Activated naive CD4-positive, alpha-beta T cell treated with anti-CD3 and anti-CD28 coated beads for 36 hours (primary cell): ENCODE data around the gene ANKRD24. TPM values are rescaled to one million over a fixed set of nuclear protein-coding genes. Genes with fewer than 3 reads are reported as not detected.
A peak's percentile ranks its signal among the peaks of the same experiment; 100 is the strongest.
"Not testable (repeated sequence)": the region's sequence is repeated elsewhere in the genome, so short reads cannot be mapped to it uniquely, and the experiment has no call there.

ENCODE experiments used
- CTCF ChIA-PET: fragments of 350-600 bp; sonication (Branson Sonifier 250); formaldehyde crosslinking; loops from one replicate; lab custom pipeline; 2021; ENCODE audit warnings: antibody characterized with exemption; lab: Charles Lee
- DNase-seq: peaks from one replicate; pipeline ENCODE4 v3.0.0-alpha.2; 2020
- H3K27ac Mint-ChIP-seq: one replicate; pipeline ENCODE4 v1.8.0; 2021; ENCODE audit warnings: mild to moderate bottlenecking, mixed read lengths
- H3K27me3 Mint-ChIP-seq: one replicate; pipeline ENCODE4 v1.8.0; 2021; ENCODE audit warnings: low read depth, mixed read lengths
- H3K36me3 Mint-ChIP-seq: one replicate; pipeline ENCODE4 v1.8.0; 2021; ENCODE audit warnings: low read depth, mixed read lengths
- H3K4me1 Mint-ChIP-seq: one replicate; pipeline ENCODE4 v1.8.0; 2021; ENCODE audit warnings: low read depth, mixed read lengths
- H3K4me3 Mint-ChIP-seq: one replicate; pipeline ENCODE4 v1.8.0; 2021; ENCODE audit warnings: mild to moderate bottlenecking, moderate library complexity, mixed read lengths
- H3K9me3 Mint-ChIP-seq: one replicate; pipeline ENCODE4 v1.8.0; 2021; ENCODE audit warnings: mixed read lengths
- intact Hi-C: fragments of 100-400 bp; cut with micrococcal nuclease; formaldehyde crosslinking; loops from one replicate; pipeline ENCODE4 v1.15.1; 2023
- total RNA-seq, 2 experiments: library from RNA; stranded (reverse); gene quantifications; one replicate each; pipeline ENCODE4 v1.2.3, GENCODE V29; 2021

ANKRD24 gene
- total RNA-seq, 2 experiments from 2014 or later = 2.5 to 2.6 TPM

GRCh38 chr19:4189641-4190040 lies 7.2 kb downstream of the ANKRD24 start:
- CTCF ChIA-PET = no interaction called here
- no peaks in the 10 kb centered on the region for H3K36me3 Mint-ChIP-seq
- H3K4me1 Mint-ChIP-seq = no peaks in the 10 kb centered on the region
- no peak for DNase-seq
- no peak overlapping the region for H3K27ac Mint-ChIP-seq
- H3K4me3 Mint-ChIP-seq = no peak overlapping the region
- H3K27me3 Mint-ChIP-seq = peaks cover 12% of the 10 kb centered on the region
- H3K9me3 Mint-ChIP-seq = no peaks in the 10 kb centered on the region
- intact Hi-C loops = loop anchor here (5.0 kb wide), 1 partner anchor 47 kb away; no protein-coding TSS in a partner anchor

GRCh38 chr19:4192537-4192936 lies 10.0 kb downstream of the ANKRD24 start:
- H3K9me3 Mint-ChIP-seq, H3K4me3 Mint-ChIP-seq, H3K36me3 Mint-ChIP-seq, H3K4me1 Mint-ChIP-seq, H3K27ac Mint-ChIP-seq, DNase-seq, intact Hi-C loops: not testable (repeated sequence)
- CTCF ChIA-PET = interaction anchor here (0.8 kb wide), 1 partner anchor 53 kb away, joined by 3 read pairs; no protein-coding TSS in a partner anchor
- peaks cover 41% of the 10 kb centered on the region for H3K27me3 Mint-ChIP-seq

DNA sequence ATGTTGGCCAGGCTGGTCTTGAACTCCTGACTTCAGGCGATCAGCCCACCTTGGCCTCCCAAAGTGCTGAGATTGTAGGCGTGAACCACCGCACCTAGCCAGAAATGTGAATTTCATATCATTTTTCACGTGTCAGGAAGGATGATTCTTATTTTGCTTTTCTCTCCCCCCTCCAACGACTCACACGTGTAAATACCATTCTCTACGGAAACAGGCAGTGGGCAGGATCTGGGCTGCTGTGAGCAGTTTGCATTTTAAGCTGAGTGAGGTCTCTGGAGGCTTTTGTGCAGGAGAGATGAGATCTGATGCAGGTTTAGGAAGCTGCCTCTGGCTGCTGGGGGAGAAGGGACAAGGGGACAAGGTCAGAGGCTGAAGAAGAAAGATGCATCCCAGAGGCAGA lies 11.9 kb downstream of the ANKRD24 start:
- Mint-ChIP-seq H3K36me3 (no peaks in the 10 kb centered on the region), H3K27me3 (peaks cover 52% of the 10 kb centered on the region), H3K27ac (no peak overlapping the region), H3K9me3 (peaks cover 5% of the 10 kb centered on the region), H3K4me1 (peaks cover 9% of the 10 kb centered on the region), H3K4me3 (no peak overlapping the region)
- CTCF ChIA-PET = no interaction called here
- DNase-seq = no peak
- intact Hi-C loops = no loop called here

DNA sequence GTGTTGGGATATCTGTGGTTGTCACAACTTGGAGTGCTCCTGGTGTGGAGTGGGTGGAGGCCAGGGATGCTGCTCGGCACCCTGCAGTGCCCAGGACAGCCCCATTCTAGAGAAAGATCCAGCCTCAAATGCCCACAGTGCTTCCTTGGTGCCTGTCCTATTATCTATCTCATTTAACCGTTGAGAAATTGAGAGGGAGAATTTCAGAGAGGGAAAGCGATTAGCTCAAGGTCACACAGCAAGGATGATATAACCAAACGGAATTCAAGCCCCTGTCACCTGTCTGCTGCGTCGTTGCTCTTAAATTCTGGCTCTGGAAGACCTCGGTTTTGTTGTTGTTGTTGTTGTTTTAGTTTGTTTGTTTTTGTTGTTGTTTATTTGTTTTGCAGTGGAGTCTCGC lies 13.5 kb downstream of the ANKRD24 start:
- H3K4me1 Mint-ChIP-seq = peaks cover 9% of the 10 kb centered on the region
- no peak overlapping the region for H3K4me3 Mint-ChIP-seq
- H3K27me3 Mint-ChIP-seq = peaks cover 52% of the 10 kb centered on the region
- DNase-seq = no peak
- H3K9me3 Mint-ChIP-seq = peaks cover 5% of the 10 kb centered on the region
- CTCF ChIA-PET = no interaction called here
- no peak overlapping the region for H3K27ac Mint-ChIP-seq
- no peaks in the 10 kb centered on the region for H3K36me3 Mint-ChIP-seq
- intact Hi-C loops = no loop called here

DNA sequence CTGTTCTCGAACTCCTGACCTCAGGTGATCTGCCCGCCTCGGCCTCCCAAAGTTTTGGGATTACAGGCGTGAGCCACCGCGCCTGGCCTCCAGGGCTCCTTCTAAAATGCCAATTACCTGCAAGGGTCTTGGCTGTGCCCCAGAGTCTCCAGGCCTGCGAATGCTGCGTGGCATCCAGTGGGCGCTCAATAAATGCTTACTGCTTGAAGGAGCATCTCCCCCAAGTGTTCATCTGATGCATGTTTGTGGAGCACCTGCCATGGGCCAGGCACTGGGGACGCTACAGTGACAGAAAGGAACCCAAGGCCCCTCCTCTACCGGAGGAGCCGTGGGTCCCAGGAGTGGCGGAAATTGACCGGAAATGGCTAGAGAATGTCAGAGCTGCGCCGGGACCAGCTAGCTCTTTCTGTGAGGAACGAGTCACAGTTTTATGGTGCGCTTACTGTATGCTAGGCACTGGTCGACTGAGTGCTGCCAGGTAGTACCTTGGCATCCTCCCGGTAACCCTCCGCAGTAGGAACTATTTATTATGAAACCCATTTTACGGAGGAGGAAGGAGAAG lies 14.2 kb downstream of the ANKRD24 start:
- Mint-ChIP-seq H3K27me3 (peaks cover 52% of the 10 kb centered on the region), H3K4me1 (peaks cover 9% of the 10 kb centered on the region), H3K9me3 (peaks cover 5% of the 10 kb centered on the region), H3K4me3 (no peak overlapping the region), H3K36me3 (no peaks in the 10 kb centered on the region), H3K27ac (no peak overlapping the region)
- DNase-seq = no peak
- CTCF ChIA-PET = no interaction called here
- intact Hi-C loops = no loop called here

DNA sequence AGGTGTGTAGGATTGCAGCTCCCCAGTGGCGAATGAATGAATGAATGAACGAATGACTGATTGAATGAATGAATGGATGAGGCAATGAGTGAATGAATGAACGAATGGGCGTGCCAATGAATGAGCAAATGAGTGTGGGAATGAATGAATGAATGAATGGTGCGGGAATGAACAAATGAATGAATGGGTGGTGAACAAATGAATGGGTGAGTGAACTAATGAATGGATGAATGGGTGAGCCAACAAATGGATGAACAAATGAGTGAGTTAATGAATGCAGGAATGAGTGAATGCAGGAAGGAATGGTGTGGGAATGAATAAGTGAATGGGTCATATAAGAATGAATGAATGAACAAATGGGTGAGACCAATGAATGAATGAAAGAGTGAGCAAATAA lies 14.7 kb downstream of the ANKRD24 start:
- no peaks in the 10 kb centered on the region for H3K36me3 Mint-ChIP-seq
- CTCF ChIA-PET = no interaction called here
- H3K4me1 Mint-ChIP-seq = peaks cover 9% of the 10 kb centered on the region
- H3K9me3 Mint-ChIP-seq = peaks cover 5% of the 10 kb centered on the region
- intact Hi-C loops = no loop called here
- H3K27ac Mint-ChIP-seq = peak overlapping the region; percentile 7
- DNase-seq = no peak
- H3K4me3 Mint-ChIP-seq = no peak overlapping the region
- H3K27me3 Mint-ChIP-seq = peaks cover 52% of the 10 kb centered on the region

GRCh38 chr19:4197625-4198466 lies 15.4 kb downstream of the ANKRD24 start:
- CTCF ChIA-PET = no interaction called here
- no peak overlapping the region for H3K4me3 Mint-ChIP-seq
- DNase-seq = peak; percentile 32
- H3K27ac Mint-ChIP-seq = peak overlapping the region; percentile 7
- H3K9me3 Mint-ChIP-seq = peaks cover 5% of the 10 kb centered on the region
- peaks cover 9% of the 10 kb centered on the region for H3K4me1 Mint-ChIP-seq
- intact Hi-C loops = no loop called here
- no peaks in the 10 kb centered on the region for H3K36me3 Mint-ChIP-seq
- peaks cover 52% of the 10 kb centered on the region for H3K27me3 Mint-ChIP-seq

DNA sequence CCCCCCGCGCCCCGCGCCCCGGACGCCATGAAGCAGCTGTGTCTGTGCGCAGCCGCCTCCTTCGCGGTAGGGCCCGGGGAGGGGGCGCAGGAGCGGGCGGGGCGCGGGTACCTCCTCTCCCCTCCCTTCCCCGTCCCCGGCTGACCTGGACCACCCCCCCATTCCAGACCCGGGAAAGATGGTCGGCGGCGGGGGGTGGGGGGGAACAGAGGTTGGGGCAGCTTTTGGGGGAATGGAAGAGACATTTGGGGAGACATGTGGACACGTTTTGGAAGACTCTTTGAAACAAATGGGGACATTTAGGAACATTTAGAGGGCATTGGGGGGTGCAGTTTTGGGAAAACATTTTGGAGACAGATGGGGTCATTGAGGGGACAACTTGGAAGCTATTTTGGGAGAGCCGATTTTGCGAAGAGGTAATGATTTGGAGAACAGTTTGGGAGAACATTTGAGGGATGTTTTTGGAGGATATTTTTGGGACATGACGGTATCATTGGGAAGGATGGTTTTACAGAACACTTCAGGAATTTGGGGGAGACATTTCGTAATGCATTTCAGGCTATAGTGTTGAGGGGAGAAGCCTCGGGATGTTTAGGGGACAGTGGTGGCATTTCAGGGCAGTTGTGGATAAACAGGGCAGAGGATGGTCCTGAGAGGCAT lies 16.1 kb downstream of the ANKRD24 start:
- H3K27me3 Mint-ChIP-seq = peaks cover 48% of the 10 kb centered on the region

GRCh38 chr19:4199699-4200293 lies 17.3 kb downstream of the ANKRD24 start:
- no peak for DNase-seq
- H3K9me3 Mint-ChIP-seq = peaks cover 5% of the 10 kb centered on the region
- CTCF ChIA-PET = interaction anchor here (0.8 to 1.6 kb wide), 3 partner anchors 14 to 60 kb away, joined by 4 to 9 read pairs (median 4); no protein-coding TSS in a partner anchor
- intact Hi-C loops = no loop called here
- H3K27me3 Mint-ChIP-seq = peaks cover 37% of the 10 kb centered on the region
- H3K36me3 Mint-ChIP-seq = no peaks in the 10 kb centered on the region
- no peak overlapping the region for H3K27ac Mint-ChIP-seq
- peaks cover 11% of the 10 kb centered on the region for H3K4me1 Mint-ChIP-seq
- H3K4me3 Mint-ChIP-seq = no peak overlapping the region

More for the DNA sequence above, 16.1 kb downstream of the ANKRD24 start:
- H3K27ac Mint-ChIP-seq = no peak overlapping the region
- CTCF ChIA-PET = no interaction called here
- no peaks in the 10 kb centered on the region for H3K36me3 Mint-ChIP-seq
- peaks cover 9% of the 10 kb centered on the region for H3K4me1 Mint-ChIP-seq
- intact Hi-C loops = no loop called here
- DNase-seq = no peak
- H3K9me3 Mint-ChIP-seq = peaks cover 5% of the 10 kb centered on the region
- H3K4me3 Mint-ChIP-seq = no peak overlapping the region

DNA sequence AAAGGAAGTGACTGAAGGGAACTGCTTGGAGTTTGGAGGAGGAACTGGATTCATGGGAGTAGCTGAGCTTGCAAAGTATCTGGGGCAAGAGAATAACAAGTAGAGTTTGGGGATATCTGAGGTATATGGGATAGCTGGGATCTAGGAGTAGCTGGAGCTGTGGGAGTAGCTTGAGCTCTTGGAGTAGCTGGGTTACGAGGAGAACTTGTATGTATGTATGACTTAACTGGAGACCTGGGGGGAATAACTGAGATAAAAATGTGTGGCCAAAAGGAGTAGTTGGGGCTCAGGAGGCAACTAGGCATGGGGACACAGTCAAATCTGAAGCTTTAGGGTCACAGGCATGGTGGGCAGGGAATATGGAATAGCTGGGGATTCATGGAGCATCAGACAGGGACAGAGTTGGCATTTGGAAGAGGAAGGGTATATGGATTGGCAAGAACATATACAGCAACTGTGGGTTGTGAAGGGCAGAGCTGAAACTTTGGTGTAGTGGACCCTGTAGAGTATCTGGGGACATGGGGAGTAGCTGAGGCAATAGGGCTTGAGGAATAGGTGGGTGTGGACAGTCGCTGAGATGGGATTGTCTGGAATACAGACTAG lies 18.6 kb downstream of the ANKRD24 start:
- intact Hi-C loops = no loop called here
- no peak for DNase-seq
- CTCF ChIA-PET = interaction anchor here (0.9 to 1.7 kb wide), 5 partner anchors 13 to 216 kb away, joined by 3 to 9 read pairs (median 4); partner anchors contain the start of gene EEF2

DNA sequence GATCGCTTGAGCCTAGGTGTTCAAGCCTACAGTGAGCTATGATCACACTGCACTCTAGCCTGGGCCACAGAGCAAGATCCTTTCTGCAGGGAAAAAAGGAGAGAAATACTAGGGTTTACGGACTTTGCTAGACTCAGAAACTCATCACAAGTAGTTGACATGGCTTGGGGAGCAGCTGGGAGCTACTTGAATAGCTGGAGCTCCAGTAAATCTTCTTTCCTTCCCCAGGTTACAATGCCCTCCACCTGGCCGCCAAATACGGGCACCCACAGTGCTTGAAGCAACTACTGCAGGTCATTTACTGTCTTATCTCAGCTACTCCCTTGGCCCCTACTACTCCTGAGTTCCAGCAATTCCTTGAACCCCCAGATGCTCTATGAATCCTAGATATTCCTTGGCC lies 19.3 kb downstream of the ANKRD24 start:
- CTCF ChIA-PET = interaction anchor here (0.9 to 1.7 kb wide), 5 partner anchors 14 to 211 kb away, joined by 3 to 7 read pairs (median 4); no protein-coding TSS in a partner anchor
- H3K4me1 Mint-ChIP-seq = peaks cover 11% of the 10 kb centered on the region
- peaks cover 18% of the 10 kb centered on the region for H3K27me3 Mint-ChIP-seq
- intact Hi-C loops = no loop called here
- DNase-seq = no peak
- no peak overlapping the region for H3K27ac Mint-ChIP-seq
- no peak overlapping the region for H3K4me3 Mint-ChIP-seq
- H3K36me3 Mint-ChIP-seq = no peaks in the 10 kb centered on the region
- peaks cover 5% of the 10 kb centered on the region for H3K9me3 Mint-ChIP-seq

More for the DNA sequence above, 18.6 kb downstream of the ANKRD24 start:
- no peak overlapping the region for H3K4me3 Mint-ChIP-seq
- peaks cover 25% of the 10 kb centered on the region for H3K27me3 Mint-ChIP-seq
- H3K9me3 Mint-ChIP-seq = peaks cover 5% of the 10 kb centered on the region
- no peaks in the 10 kb centered on the region for H3K36me3 Mint-ChIP-seq
- H3K4me1 Mint-ChIP-seq = peaks cover 11% of the 10 kb centered on the region
- no peak overlapping the region for H3K27ac Mint-ChIP-seq
